Ovary (tissue), 3 donors: ENCODE data around the gene CEP170.

ENCODE experiments used
- POLR2A ChIP-seq: fragments of 450-650 bp; IDR thresholded peaks from one replicate; pipeline ENCODE4 v1.6.1; 2017; ENCODE audit warnings: antibody characterized with exemption, mild to moderate bottlenecking, moderate library complexity
- TF ChIP-seq, protein P1 (sequence below), 3 donors: fragments of 450-650 bp in 2 of 3; fragments of 200-600 bp in 1 of 3; IDR thresholded peaks; one replicate each; pipeline versions ENCODE4 v1.5.1 to v1.8.0; 2016 to 2022; ENCODE audit warnings: antibody characterized with exemption in 3 of 3, mild to moderate bottlenecking in 1 of 3
- donor health status: DM: no; HTN: no; CAD: no.

DNA sequence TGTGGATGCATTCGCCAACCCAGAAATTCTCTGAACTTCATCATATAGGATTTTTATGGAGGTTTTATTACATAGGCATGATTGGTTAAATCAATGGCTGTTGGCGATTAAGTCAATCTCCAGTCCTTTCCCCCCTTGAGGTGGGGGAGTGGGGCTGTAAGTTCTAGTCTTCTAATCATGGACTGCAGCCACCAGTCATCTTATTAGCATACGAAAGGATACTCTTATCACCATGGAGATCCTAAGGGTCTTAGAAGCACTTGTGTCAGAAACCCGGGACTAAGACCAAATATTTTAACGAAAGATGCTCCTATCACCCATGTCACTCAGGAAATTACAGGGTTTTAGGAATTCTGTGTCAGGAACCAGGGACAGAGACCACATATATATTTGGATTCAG, 37.0 kb upstream of the CEP170 start:
- TF ChIP-seq, protein P1, sequence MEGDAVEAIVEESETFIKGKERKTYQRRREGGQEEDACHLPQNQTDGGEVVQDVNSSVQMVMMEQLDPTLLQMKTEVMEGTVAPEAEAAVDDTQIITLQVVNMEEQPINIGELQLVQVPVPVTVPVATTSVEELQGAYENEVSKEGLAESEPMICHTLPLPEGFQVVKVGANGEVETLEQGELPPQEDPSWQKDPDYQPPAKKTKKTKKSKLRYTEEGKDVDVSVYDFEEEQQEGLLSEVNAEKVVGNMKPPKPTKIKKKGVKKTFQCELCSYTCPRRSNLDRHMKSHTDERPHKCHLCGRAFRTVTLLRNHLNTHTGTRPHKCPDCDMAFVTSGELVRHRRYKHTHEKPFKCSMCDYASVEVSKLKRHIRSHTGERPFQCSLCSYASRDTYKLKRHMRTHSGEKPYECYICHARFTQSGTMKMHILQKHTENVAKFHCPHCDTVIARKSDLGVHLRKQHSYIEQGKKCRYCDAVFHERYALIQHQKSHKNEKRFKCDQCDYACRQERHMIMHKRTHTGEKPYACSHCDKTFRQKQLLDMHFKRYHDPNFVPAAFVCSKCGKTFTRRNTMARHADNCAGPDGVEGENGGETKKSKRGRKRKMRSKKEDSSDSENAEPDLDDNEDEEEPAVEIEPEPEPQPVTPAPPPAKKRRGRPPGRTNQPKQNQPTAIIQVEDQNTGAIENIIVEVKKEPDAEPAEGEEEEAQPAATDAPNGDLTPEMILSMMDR (IDR thresholded peaks at IDR 0.05), result no peak
- no peak for TF ChIP-seq POLR2A
